NCI-H1694 (cell line): ENCODE data around the gene GYG1.
A peak's percentile ranks its signal among the peaks of the same experiment; 100 is the strongest.
"Not testable (repeated sequence)": the region's sequence is repeated elsewhere in the genome, so short reads cannot be mapped to it uniquely, and the experiment has no call there.

Experiments used
- DNase-seq: peaks from one replicate; lab custom pipeline; 2025; lab: John Stamatoyannopoulos, UW

The GYG1 gene

GRCh38 chr3:148991219-148992026, at the start of gene GYG1:
Gene GYG1 (plus strand): TSS chr3:148991540. CDS start chr3:148991641, 101 bp downstream.
- DNase-seq: no peak

DNA sequence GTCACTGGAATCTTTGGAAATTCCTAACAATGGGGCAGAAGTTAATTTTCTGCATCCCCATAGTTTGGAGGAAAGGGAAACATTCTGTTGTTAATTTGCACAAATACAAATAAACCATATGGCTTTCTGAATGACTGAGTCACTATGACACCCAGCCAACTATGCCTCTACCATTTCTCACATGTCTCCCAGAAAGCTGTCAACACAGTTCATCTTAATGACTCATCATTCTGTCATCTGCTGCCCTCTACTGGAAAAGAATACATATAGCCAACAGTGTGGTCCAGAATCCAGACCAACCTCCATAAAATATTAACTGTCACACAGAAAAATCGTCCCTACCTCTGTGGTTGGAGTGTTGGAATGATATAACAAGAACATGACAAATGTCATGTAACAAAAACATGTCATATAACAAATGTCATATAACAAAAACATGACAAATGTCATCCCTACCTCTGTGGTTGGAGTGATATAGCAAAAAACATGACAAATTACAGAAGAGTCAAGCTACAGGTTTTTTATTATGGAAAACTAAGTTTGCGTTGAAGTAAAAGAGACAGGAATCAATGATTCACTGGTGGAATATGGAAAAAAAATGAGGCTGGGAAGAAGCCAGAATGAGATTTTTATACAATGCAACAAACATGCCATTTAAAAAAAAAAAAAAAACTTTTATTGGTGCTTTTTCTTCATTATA, 47.7 kb upstream of the GYG1 start:
- DNase-seq: peak; percentile 82

DNA sequence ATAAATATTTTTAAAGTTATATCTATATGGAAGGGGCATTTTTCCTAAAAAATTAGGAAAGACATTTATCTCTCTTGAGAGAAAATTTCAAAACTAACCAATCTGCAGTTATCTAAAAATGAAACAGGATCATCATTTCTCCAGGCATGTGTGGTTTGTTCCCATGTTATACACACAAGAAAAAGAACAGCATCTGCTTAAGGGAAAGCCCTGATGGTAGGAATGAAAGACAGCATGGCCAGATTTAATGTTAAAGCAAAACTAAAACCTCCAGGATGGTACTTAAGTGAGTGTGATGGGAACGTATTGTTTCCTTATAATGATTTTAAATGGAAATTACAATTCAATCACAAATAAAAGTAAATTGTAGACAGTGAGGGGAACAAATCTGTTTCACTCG, 46.2 kb upstream of the GYG1 start:
- DNase-seq: no peak

- DNase-seq: no peak
Observed at GRCh38 chr3:148948913-148949657, 42.3 kb upstream of the GYG1 start.

DNA sequence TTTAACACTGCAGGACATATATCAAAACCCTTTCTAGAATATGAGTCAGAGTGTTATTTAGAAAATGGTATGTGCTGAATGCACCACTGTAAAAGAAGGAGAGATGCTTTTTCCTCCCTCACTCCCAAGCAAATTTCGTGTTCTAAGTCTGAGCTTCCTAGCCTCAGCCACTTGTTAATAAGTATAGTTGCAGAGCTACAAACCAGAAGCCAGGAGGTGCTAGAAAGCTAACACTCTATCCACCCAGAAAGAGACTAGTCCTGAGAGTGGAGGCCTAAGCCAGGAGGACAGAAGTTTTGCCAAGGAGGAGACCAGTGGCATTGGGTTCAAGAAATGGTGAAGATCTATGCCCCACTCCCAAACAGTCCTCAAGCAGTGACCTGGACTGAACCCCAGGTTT, 40.5 kb upstream of the GYG1 start:
- DNase-seq: no peak

DNA sequence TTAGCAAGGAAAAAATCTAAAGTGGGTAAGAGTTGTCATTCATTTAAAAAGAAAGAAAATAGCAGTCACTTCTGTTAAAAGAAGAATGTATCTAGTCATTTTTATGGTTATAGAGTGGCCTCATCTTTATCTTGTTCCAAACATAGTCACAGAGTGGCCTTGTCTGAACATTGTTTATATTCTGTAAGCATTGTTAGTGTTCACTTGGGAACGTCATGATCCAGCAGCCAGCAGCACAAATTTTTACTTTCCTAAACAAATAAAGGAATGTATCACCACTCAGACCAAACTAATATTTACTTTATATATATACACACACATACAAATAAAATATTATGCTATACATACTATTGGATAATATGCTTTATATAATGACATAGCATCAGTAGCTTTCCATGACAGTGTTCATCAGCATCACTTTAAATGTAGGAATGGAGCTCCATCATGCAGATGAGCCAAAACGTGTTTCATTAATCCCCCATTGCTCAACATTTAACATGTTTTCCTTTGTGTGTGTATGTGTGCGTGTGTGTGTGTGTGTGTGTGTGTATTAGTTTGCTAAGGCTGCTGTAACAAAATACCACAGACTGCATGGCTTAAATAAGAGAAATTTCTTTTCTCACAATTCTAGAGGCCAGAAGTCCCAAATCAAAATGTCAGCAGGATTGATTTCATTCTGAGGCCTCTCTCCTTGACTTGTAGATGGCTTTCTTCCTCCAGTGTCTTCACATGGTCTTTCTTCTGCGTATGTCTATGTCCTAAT, 39.6 kb upstream of the GYG1 start:
- DNase-seq: no peak

DNA sequence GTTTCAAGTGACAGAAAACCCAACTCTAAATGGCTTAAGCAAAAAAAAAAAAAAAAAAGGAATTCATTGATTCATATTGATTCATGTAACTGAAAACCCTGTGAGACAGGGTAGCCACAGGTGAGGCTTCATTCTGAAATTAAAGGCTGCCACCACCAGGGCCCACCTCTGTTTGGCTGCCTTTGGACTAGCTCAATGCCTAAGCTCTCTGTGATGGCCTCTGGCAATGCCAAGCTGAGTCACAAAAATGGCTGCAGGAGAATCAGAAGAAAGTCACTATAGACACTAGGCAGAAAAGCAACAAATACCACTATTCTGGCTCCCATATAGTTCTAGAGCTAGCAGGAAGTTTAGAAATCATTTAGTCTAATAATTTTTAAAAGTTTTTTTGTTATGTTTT, 38.2 kb upstream of the GYG1 start:
- no peak for DNase-seq

- DNase-seq: no peak
Observed at GRCh38 chr3:148954981-148955380, 36.4 kb upstream of the GYG1 start.

DNA sequence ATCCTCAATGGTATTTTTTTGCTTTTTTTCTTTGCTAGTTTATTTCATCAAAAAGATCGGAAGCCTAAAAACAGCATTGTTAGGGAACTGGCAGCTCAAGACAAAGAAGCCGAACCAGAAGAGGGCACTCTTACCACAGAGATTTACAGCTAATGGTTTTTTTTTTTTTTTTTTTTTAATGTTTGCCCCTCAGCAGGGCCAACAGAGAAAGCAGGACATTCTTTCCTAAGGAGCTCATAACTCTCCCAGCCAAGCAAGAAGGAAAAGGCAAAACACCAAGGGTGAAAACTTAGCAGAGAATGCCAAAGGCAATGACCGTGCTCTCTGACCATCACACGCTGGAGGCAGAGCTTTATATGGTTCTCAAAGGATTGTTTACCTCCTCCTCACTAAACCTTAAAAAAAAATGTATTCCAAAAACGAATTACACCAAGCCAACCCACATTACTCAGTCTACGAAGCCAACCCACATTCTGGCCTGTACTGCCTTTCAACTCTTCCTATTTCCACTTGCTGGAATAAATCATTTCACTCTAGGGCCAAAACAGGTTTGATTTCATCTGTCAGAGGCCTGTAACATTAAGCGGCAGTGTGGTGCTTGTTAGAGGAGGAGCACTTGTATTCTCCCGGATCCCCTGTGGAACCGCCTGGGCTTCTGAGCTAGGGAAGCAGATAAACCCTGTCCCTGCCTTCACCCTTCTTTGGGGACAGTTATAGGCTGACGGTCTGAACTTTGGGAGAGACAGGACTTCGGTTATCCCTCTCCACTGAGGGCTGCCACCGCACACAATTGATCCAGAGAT, 35.6 kb upstream of the GYG1 start:
- DNase-seq: peak; percentile 60

DNA sequence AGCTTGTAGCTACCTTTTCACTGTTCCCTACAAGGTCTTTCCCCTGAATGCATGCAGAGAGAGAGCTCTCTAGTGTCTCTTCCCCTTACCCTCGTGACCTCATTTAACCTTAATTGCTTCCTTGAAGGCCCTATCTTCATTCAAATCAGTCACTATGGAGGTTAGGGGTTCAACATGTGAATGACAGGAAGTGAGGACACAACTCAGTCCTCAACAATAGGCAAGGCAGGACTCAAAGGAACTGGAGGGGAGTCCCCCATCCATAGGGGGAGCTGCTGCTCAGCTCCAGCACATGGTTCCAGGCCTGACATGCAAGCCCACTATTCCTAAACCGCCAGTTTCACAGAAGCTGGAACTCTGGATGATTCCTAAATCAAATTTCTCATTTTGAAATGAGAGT, 33.8 kb upstream of the GYG1 start:
- DNase-seq: no peak

DNA sequence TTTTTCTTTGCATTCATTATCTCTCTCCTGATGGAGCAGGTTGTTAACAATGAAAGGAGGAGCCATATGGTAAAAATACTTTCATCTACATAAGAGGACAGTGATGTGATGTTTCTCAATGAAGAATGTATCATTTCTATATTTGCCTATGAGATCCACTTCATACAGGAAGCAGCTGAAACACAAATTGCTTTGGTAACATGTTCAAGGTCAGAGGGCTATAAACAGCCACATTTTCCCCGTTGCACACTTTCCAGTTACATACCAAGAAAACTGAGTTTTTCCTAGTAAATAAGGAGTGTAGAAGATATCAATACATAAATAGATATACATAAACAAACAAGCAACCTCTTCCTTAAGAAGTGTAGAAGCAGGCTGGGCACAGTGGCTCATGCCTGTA, 32.6 kb upstream of the GYG1 start:
- no peak for DNase-seq

DNA sequence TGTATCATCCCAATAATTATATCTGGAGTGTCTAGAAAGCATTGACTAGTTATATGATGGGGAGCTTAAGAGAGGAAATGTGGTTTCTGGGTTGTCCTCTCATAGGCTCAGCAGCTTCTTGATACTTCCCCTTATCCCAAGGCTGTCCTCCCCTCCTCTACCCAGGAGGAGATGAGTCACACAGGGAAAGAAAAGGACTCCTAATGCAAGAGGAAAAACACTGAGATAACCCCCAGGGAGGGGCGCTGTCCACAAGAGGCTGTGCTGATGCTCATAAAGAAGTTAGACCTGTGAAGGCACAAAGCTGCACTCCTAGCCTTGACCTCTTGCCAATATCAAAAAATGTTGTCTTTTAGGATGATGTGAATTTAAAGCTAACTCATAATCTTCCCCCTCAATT, 28.8 kb upstream of the GYG1 start:
- no peak for DNase-seq

GRCh38 chr3:148964809-148965208, 26.5 kb upstream of the GYG1 start:
- no peak for DNase-seq

GRCh38 chr3:148968321-148968720, 23.0 kb upstream of the GYG1 start:
- no peak for DNase-seq

DNA sequence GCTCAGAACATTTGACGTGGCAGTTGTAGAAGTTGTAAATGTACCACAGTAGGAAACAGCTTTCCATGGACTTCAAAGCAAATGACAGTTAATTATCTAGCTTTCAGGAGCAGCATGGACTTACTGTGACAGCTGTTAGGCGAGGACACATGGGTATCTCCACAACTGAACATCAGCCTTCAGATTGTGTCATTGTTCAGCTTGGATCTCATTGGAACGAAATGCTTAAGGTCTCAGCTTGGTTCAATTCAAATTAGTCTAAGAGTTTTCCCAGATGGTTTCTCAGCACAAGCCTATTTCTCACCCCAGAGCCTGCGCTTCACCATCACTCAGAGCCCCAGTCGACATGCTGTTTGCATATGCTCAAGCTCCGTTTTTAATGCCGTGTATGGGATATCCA, 21.1 kb upstream of the GYG1 start:
- DNase-seq: no peak

DNA sequence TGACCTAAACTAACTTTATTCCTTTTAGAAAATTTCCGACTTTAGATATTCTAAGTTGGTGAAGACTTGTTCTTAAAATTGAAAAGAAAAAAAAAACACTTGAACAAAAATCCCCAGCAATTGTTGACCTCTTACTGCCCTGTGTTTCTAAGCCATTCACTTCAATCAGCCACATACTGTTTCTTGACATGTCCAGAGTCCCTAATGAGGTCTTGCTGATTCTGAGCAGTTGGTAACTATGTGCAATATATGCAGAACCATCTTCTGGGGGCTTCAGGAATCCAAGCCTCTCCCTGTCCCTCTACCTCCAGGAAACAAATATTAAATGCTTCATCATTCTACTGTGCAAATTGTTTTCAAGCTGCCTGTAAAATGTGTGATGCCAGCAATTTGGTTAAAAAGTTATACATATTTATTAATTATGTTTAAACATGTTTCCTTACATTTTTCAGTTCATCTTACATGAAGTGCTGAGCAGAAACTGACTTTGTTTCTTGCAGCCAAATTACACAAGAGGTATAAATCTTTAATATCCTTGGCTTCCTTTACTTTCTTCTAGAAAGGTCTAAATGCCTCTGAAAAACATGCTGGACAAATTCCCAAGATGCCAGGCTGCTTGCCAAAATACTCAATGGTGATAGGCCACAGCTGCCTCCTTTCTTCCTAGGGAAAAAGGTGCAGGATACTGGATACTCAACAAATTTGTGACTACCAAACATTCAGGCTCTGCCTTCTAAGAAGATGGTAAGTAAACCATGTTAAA, 19.8 kb upstream of the GYG1 start:
- DNase-seq: no peak

- no peak for DNase-seq
Observed at GRCh38 chr3:148974726-148975125, 16.6 kb upstream of the GYG1 start.

DNA sequence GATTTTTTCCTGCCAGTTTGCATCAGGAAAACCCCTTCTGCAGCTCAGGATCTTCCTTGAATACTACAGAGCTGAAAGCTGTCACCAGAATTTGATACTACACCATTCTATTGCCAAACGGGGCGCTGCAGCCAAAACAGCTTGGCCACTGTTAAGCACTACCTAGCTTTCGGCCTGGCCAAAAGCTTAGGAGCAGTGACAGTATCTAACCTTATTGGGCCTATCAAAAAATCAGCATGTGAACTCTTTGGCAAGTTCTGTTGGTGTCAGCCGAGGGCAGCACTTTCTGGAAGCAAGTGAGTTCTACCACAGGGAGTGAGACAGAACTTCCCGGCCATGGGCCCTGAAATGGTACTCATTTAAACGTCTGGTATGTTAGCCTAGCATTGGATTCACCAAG, 16.1 kb upstream of the GYG1 start:
- DNase-seq: no peak

- no peak for DNase-seq
Observed at GRCh38 chr3:148975696-148976095, 15.6 kb upstream of the GYG1 start.

- no peak for DNase-seq
Observed at GRCh38 chr3:148981273-148981672, 10.1 kb upstream of the GYG1 start.

DNA sequence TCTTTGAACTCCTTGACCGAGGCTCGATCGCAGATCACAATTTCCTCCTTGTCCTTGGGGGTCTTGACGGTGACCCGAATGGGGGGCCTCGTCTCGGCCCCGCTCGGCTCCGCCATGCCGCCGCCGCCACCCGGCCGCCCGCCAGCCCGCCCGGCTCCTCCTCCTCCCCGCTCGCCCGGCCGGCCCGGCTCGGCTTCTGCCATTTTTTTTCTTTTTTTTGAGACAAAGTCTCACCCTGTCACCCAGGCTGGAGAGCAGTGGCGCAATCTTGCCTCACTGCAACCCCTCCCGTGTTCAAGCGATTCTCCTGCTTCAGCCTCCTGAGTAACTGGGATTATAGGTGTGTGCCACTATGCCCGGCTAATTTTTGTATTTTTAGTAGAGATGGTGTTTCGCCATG, 3.8 kb upstream of the GYG1 start:
- not testable (repeated sequence) for DNase-seq
